Peyer's patch (tissue), 4 donors: ENCODE results near the gene ARL8B.

Source experiments
- CTCF ChIP-seq, 6 experiments: fragments of 450-650 bp in 4 of 6; fragments of 200-600 bp in 2 of 6; sonication (generic) in 1 of 6; IDR thresholded peaks; one replicate each; pipeline ENCODE4 v1.5.1; 2017 to 2019; ENCODE audit warnings: antibody characterized with exemption in 6 of 6, mild to moderate bottlenecking in 3 of 6, moderate library complexity in 1 of 6
- POLR2A ChIP-seq, 2 donors: fragments of 450-650 bp; IDR thresholded peaks; one replicate each; pipeline ENCODE4 v1.5.1; 2017; ENCODE audit warnings: antibody characterized with exemption in 2 of 2, mild to moderate bottlenecking in 2 of 2, moderate library complexity in 2 of 2

GRCh38 chr3:5194341-5194740 is 72.2 kb downstream of the ARL8B start:
- no peak for TF ChIP-seq CTCF (IDR thresholded peaks at IDR 0.05)
- TF ChIP-seq POLR2A (IDR thresholded peaks at IDR 0.05): no peak
